ENCODE measurements around the gene TTC34.
"Not testable (repeated sequence)": the region's sequence is repeated elsewhere in the genome, so short reads cannot be mapped to it uniquely, and the experiment has no call there.

DNA sequence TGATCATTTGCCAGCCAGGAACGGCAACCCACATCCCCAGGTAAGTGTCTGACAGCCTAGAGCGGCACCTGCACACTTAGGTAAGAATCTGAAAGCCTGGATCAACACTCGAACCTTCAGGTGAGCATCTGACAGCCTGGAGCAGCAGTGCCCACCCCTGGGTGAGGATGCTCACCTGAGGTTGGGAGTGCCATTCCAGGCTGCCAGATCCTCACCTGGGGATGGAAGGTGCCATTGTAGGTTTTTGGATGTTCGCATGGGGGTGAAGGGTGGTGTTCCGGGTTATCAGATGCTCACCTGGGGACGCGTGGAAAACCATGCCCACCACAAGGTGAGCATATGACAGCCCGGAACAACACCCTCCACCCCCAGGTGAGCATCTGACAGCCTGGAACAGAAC is 33.4 kb downstream of the TTC34 start:
- TF ChIP-seq, protein P1, sequence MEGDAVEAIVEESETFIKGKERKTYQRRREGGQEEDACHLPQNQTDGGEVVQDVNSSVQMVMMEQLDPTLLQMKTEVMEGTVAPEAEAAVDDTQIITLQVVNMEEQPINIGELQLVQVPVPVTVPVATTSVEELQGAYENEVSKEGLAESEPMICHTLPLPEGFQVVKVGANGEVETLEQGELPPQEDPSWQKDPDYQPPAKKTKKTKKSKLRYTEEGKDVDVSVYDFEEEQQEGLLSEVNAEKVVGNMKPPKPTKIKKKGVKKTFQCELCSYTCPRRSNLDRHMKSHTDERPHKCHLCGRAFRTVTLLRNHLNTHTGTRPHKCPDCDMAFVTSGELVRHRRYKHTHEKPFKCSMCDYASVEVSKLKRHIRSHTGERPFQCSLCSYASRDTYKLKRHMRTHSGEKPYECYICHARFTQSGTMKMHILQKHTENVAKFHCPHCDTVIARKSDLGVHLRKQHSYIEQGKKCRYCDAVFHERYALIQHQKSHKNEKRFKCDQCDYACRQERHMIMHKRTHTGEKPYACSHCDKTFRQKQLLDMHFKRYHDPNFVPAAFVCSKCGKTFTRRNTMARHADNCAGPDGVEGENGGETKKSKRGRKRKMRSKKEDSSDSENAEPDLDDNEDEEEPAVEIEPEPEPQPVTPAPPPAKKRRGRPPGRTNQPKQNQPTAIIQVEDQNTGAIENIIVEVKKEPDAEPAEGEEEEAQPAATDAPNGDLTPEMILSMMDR (optimal IDR thresholded peaks at IDR 0.05 in 1 of 3, IDR thresholded peaks at IDR 0.05 in 1 of 3, conservative IDR thresholded peaks at IDR 0.05 in 1 of 3; ENCODE audit: extremely low read depth in 1 of 3, insufficient read depth in 2 of 3, low read length in 3 of 3): not testable (repeated sequence)
- not testable (repeated sequence) for TF ChIP-seq EZH2 (IDR thresholded peaks at IDR 0.05; ENCODE audit: low read length)
